Astrocyte (in vitro differentiated cells and primary cell): ENCODE measurements around the gene RIMS4. TPM values are rescaled to one million over a fixed set of nuclear protein-coding genes. Genes with fewer than 3 reads are reported as not detected.

ENCODE experiments used
- DNase-seq: peaks from one replicate; pipeline ENCODE4 v3.0.0-alpha.2; 2010; ENCODE audit warnings: low read depth
- FAIRE-seq: peaks from 2 replicates; lab custom pipeline; 2011; peaks lifted over from hg19 to GRCh38; lab: Jason Lieb, UNC
- H2AFZ ChIP-seq: 2 replicates; pipeline ENCODE4 v1.6.0; 2012; ENCODE audit warnings: low read depth, low read length, inconsistent platforms
- H3K27ac ChIP-seq: 2 replicates; pipeline ENCODE4 v1.5.1; 2011; ENCODE audit warnings: low read depth, low read length, inconsistent platforms
- H3K27me3 ChIP-seq: 2 replicates; pipeline ENCODE4 v1.6.0; 2011; ENCODE audit warnings: low read length, inconsistent platforms; ENCODE audit not compliant: insufficient read depth
- H3K36me3 ChIP-seq: 2 replicates; pipeline ENCODE4 v1.5.1; 2011; ENCODE audit warnings: low read length, inconsistent platforms; ENCODE audit not compliant: insufficient read depth
- H3K4me1 ChIP-seq: 2 replicates; pipeline ENCODE4 v1.5.1; 2011; ENCODE audit warnings: low read length, inconsistent platforms; ENCODE audit not compliant: insufficient read depth
- H3K4me2 ChIP-seq: 2 replicates; pipeline ENCODE4 v1.6.0; 2012; ENCODE audit warnings: low read length, inconsistent platforms
- H3K4me3 ChIP-seq: 2 replicates; pipeline ENCODE4 v1.5.1; 2011; ENCODE audit warnings: low read depth, mild to moderate bottlenecking, low read length, inconsistent platforms; ENCODE audit not compliant: insufficient read depth
- H3K79me2 ChIP-seq: 2 replicates; pipeline ENCODE4 v1.6.0; 2012; ENCODE audit warnings: mild to moderate bottlenecking, low read length, inconsistent platforms; ENCODE audit not compliant: insufficient read depth
- H3K9ac ChIP-seq: 2 replicates; pipeline ENCODE4 v1.6.0; 2012; ENCODE audit warnings: mild to moderate bottlenecking, low read length, inconsistent platforms
- H3K9me3 ChIP-seq: 2 replicates; pipeline ENCODE4 v1.5.1; 2012; ENCODE audit warnings: low read depth, mild to moderate bottlenecking, low read length, inconsistent platforms; ENCODE audit not compliant: insufficient read depth
- H4K20me1 ChIP-seq: 2 replicates; pipeline ENCODE4 v1.6.0; 2012; ENCODE audit warnings: low read length, inconsistent platforms; ENCODE audit not compliant: insufficient read depth
- H3K27ac Mint-ChIP-seq: one replicate; pipeline ENCODE4 v1.8.0; 2021; ENCODE audit warnings: mild to moderate bottlenecking, mixed read lengths; ENCODE audit not compliant: unreplicated experiment
- H3K27me3 Mint-ChIP-seq: one replicate; pipeline ENCODE4 v1.8.0; 2021; ENCODE audit warnings: low read depth, mixed read lengths; ENCODE audit not compliant: unreplicated experiment
- H3K36me3 Mint-ChIP-seq: one replicate; pipeline ENCODE4 v1.8.0; 2021; ENCODE audit warnings: low read depth, mixed read lengths; ENCODE audit not compliant: unreplicated experiment
- H3K4me1 Mint-ChIP-seq: one replicate; pipeline ENCODE4 v1.8.0; 2021; ENCODE audit warnings: low read depth, mixed read lengths; ENCODE audit not compliant: unreplicated experiment
- H3K4me3 Mint-ChIP-seq: one replicate; pipeline ENCODE4 v1.8.0; 2021; ENCODE audit warnings: mild to moderate bottlenecking, moderate library complexity, mixed read lengths; ENCODE audit not compliant: unreplicated experiment
- H3K9me3 Mint-ChIP-seq: one replicate; pipeline ENCODE4 v1.8.0; 2021; ENCODE audit warnings: mild to moderate bottlenecking, mixed read lengths; ENCODE audit not compliant: unreplicated experiment
- EZH2 ChIP-seq: IDR thresholded peaks from 2 replicates; pipeline ENCODE4 v1.6.1; 2012; ENCODE audit warnings: mild to moderate bottlenecking, low read length, inconsistent platforms; ENCODE audit not compliant: insufficient read depth
- total RNA-seq: library from RNA; stranded (reverse); gene quantifications from 2 replicates; pipeline ENCODE4 v1.2.1, GENCODE V29; 2021
- TF ChIP-seq, protein P1 (sequence below): IDR thresholded peaks from 2 replicates; pipeline ENCODE4 v1.5.1; 2011; ENCODE audit warnings: low read depth, mild to moderate bottlenecking, inconsistent platforms, low read length, moderate library complexity; ENCODE audit not compliant: insufficient read depth

RIMS4 gene
- total RNA-seq, 1 donor from 2014 or later, result 0.48 TPM

DNA sequence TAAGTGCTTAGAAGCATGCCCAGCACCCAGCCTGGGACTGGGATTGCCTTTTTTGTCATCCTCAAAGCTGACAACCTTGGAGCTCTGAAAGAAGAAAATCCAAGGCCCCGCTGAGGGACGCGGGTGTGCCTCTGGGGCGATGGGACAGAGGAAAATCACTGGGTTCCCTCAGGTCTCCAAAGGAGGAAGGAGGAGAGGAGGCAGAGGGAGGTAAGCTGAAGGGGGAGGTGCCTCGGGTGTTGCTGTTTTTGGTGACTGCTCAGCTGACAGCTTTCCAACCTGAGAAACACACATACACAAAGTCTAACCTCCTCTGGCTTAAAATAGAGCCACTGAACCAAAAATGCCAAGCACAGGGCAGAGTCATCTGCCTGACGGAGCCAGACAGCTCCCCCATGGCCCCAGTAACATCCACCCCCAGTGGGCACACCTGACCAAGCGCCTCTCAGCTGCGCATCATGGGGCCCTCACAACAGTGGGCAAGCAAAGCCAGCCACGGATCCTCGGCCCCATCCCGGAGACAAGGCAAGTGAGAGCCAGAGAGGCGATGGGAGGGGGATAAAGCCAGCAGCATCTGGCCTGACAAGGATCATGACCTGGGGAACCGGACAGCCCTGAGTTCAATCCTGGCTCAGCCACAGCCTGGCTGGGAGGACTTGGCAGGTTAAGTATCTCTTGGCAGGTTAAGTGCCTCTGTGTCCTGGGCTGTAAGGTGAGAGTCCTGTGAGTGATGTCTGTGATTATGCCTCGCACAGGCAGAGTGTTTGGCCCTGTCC is 67.9 kb downstream of the RIMS4 start:
- Mint-ChIP-seq H3K27ac (no peak overlapping the region), H3K4me1 (peaks cover 2% of the 10 kb centered on the region), H3K4me3 (no peak overlapping the region), H3K9me3 (peaks cover 5% of the 10 kb centered on the region), H3K36me3 (peaks cover 4% of the 10 kb centered on the region), H3K27me3 (peaks cover 48% of the 10 kb centered on the region)
- Histone ChIP-seq H3K4me3 (no peak overlapping the region), H3K27me3 (peaks cover 52% of the 10 kb centered on the region), H3K9me3 (no peaks in the 10 kb centered on the region), H3K36me3 (no peaks in the 10 kb centered on the region), H3K4me1 (peaks cover 9% of the 10 kb centered on the region), H3K27ac (no peak overlapping the region), H3K79me2 (no peaks in the 10 kb centered on the region), H3K4me2 (no peak overlapping the region), H3K9ac (no peak overlapping the region), H2AFZ (no peak overlapping the region), H4K20me1 (no peaks in the 10 kb centered on the region)
- FAIRE-seq (no peak), DNase-seq (no peak)
- TF ChIP-seq, protein P1, sequence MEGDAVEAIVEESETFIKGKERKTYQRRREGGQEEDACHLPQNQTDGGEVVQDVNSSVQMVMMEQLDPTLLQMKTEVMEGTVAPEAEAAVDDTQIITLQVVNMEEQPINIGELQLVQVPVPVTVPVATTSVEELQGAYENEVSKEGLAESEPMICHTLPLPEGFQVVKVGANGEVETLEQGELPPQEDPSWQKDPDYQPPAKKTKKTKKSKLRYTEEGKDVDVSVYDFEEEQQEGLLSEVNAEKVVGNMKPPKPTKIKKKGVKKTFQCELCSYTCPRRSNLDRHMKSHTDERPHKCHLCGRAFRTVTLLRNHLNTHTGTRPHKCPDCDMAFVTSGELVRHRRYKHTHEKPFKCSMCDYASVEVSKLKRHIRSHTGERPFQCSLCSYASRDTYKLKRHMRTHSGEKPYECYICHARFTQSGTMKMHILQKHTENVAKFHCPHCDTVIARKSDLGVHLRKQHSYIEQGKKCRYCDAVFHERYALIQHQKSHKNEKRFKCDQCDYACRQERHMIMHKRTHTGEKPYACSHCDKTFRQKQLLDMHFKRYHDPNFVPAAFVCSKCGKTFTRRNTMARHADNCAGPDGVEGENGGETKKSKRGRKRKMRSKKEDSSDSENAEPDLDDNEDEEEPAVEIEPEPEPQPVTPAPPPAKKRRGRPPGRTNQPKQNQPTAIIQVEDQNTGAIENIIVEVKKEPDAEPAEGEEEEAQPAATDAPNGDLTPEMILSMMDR, result no peak
- TF ChIP-seq EZH2, result no peak

DNA sequence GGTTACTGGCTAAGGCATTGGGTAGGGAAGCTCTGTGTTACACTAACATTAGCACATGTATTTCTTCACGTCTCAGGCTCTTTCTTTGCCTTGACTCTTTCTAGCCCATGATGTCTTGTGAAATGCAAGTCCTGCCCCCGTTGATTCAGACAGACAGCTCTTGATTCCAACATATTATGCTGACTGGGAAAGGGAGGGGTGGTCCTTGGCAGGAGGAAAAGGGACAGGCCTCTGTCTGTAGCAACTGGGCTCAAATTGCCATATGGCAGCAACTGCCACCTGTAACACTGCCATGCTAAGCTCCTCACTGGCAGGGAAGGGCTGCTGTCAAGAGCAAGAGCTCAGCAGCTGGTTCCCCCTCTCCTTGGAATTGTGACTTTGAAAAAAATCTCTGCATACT is 70.4 kb downstream of the RIMS4 start:
- H3K4me2 ChIP-seq, result no peak overlapping the region
- H3K4me3 Mint-ChIP-seq, result no peak overlapping the region
- H3K27ac ChIP-seq, result no peak overlapping the region
- peaks cover 39% of the 10 kb centered on the region for H3K27me3 ChIP-seq
- no peak overlapping the region for H3K27ac Mint-ChIP-seq
- H3K79me2 ChIP-seq, result no peaks in the 10 kb centered on the region
- DNase-seq, result no peak
- H3K4me1 Mint-ChIP-seq, result peaks cover 14% of the 10 kb centered on the region
- H3K4me3 ChIP-seq, result no peak overlapping the region
- no peaks in the 10 kb centered on the region for H3K4me1 ChIP-seq
- H3K9me3 ChIP-seq, result no peaks in the 10 kb centered on the region
- H2AFZ ChIP-seq, result no peak overlapping the region
- H3K9ac ChIP-seq, result no peak overlapping the region
- H4K20me1 ChIP-seq, result no peaks in the 10 kb centered on the region
- no peaks in the 10 kb centered on the region for H3K36me3 ChIP-seq
- peaks cover 4% of the 10 kb centered on the region for H3K36me3 Mint-ChIP-seq
- FAIRE-seq, result no peak
- H3K27me3 Mint-ChIP-seq, result peaks cover 34% of the 10 kb centered on the region
- TF ChIP-seq EZH2, result no peak
- TF ChIP-seq, protein P1, result no peak
- H3K9me3 Mint-ChIP-seq, result peaks cover 8% of the 10 kb centered on the region

DNA sequence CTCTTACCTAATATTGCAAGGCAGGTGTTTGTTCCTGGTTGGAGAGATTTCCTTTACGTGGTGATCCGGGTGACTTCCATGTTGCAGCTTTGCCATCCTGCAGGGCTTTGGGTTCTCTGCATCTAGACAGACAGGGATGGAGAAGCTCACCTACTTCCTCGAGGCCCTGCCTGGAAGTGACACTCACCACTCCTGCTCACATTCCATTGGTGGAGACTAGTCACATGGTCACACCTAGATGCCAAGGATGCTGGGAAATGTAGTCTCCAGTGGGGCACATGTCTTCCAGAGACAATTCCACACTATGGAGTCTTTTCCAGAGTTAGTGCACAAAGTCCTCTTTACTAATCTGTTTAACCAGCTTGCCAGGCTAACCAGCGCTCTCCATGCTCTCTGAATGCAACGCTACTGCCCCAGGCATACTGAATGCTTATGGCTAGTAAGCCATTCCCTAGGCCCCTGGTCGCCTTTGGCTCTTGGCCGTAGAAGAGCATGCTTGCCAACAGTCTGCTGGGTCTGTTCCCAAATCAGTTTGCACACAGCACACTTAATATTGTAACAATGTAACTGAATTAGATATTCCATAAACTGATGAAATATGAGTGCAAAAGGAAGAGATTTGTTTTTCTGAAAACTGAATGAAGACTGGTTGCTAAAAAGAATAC is 71.4 kb downstream of the RIMS4 start:
- peak overlapping the region; percentile 70 for H3K4me3 Mint-ChIP-seq
- no peak overlapping the region for H3K4me2 ChIP-seq
- H4K20me1 ChIP-seq, result no peaks in the 10 kb centered on the region
- H3K4me1 Mint-ChIP-seq, result peaks cover 16% of the 10 kb centered on the region
- no peak overlapping the region for H3K4me3 ChIP-seq
- H3K27ac ChIP-seq, result no peak overlapping the region
- H3K9ac ChIP-seq, result no peak overlapping the region
- no peak overlapping the region for H2AFZ ChIP-seq
- no peaks in the 10 kb centered on the region for H3K9me3 ChIP-seq
- H3K27me3 ChIP-seq, result peaks cover 35% of the 10 kb centered on the region
- H3K36me3 ChIP-seq, result no peaks in the 10 kb centered on the region
- H3K9me3 Mint-ChIP-seq, result peaks cover 8% of the 10 kb centered on the region
- no peak for TF ChIP-seq EZH2
- TF ChIP-seq, protein P1, result no peak
- H3K27ac Mint-ChIP-seq, result no peak overlapping the region
- FAIRE-seq (no peak), DNase-seq (peak; percentile 56)
- no peaks in the 10 kb centered on the region for H3K4me1 ChIP-seq
- peaks cover 24% of the 10 kb centered on the region for H3K27me3 Mint-ChIP-seq
- H3K79me2 ChIP-seq, result no peaks in the 10 kb centered on the region
- H3K36me3 Mint-ChIP-seq, result peaks cover 4% of the 10 kb centered on the region
